Aorta (tissue), 5 donors: Measurements from ENCODE around the gene BICDL2. TPM values are rescaled to one million over a fixed set of nuclear protein-coding genes. Genes with fewer than 3 reads are reported as not detected.

ENCODE experiments used
- ATAC-seq: fragments of 200-7000 bp; cut with Tn5 transposase; one replicate; pipeline ENCODE4 v1.9.1; 2022; ENCODE audit warnings: moderate library complexity; ENCODE audit not compliant: low FRiP score
- DNase-seq, 2 donors: peaks; one replicate each; pipeline ENCODE4 v3.0.0-alpha.2; 2020
- H3K27ac ChIP-seq, 2 donors: one replicate each; pipeline ENCODE4 v1.5.1; 2013; ENCODE audit warnings: low read length in 2 of 2, mild to moderate bottlenecking in 2 of 2, moderate library complexity in 2 of 2, control low read depth in 1 of 2, inconsistent platforms in 1 of 2, low read depth in 1 of 2
- H3K27me3 ChIP-seq, 2 donors: one replicate each; pipeline ENCODE4 v1.6.1; 2013; ENCODE audit warnings: control low read depth in 1 of 2, low read length in 1 of 2, mild to moderate bottlenecking in 1 of 2, moderate library complexity in 1 of 2; ENCODE audit not compliant: insufficient read depth in 2 of 2, control insufficient read depth in 1 of 2
- H3K36me3 ChIP-seq, 2 donors: one replicate each; pipeline ENCODE4 v1.6.1; 2013; ENCODE audit warnings: control low read depth in 1 of 2, low read length in 1 of 2, mild to moderate bottlenecking in 1 of 2; ENCODE audit not compliant: insufficient read depth in 2 of 2, control insufficient read depth in 1 of 2
- H3K4me1 ChIP-seq, 2 donors: one replicate each; pipeline ENCODE4 v1.6.1; 2013; ENCODE audit warnings: low read length in 2 of 2, control low read depth in 1 of 2, mild to moderate bottlenecking in 1 of 2, moderate library complexity in 1 of 2; ENCODE audit not compliant: insufficient read depth in 2 of 2, control insufficient read depth in 1 of 2
- H3K4me3 ChIP-seq, 2 donors: one replicate each; pipeline ENCODE4 v1.5.1; 2013; ENCODE audit warnings: low read length in 2 of 2, control low read depth in 1 of 2, mild to moderate bottlenecking in 1 of 2
- H3K9me3 ChIP-seq: one replicate; pipeline ENCODE4 v1.6.1; 2013; ENCODE audit warnings: mild to moderate bottlenecking, low read length; ENCODE audit not compliant: control insufficient read depth
- WGBS, 2 donors: extraction: QIAGEN DNeasy Blood & Tissue Kit; methylation state at CpG; one replicate each; pipeline ENCODE4 v1.1.7; 2013; 5-methylcytosine and 5-hydroxymethylcytosine counted together
- intact Hi-C, 2 donors: fragments of 100-400 bp; cut with DNase I; formaldehyde crosslinking; loops; one replicate each; pipeline versions ENCODE4 v1.14.2 to v1.15.0; 2022
- polyA plus RNA-seq, 2 donors: library from polyadenylated mRNA; stranded (reverse); fragments of 200-250 nt; gene quantifications; one replicate each; pipeline ENCODE4 v1.2.3, GENCODE V29; 2013
- total RNA-seq, 2 donors: library from RNA; stranded (reverse); fragmentation: NEBNext Ultra II Directional; extraction: Animal tissue kit (Norgen Biotek cat#: 25700); gene quantifications; one replicate each; pipeline ENCODE4 v1.2.1, GENCODE V29; 2021
- donor health status: healthy with polysubstance abuse.
- donor health status: Bipolar disorder and iron deficiency.
- donor health status: DM: no; HTN: no; CAD: no.
- donor health status: DM: no; HTN: no; CAD: no.
- donor health status: DM: yes; HTN: yes; CAD: no.

The BICDL2 gene
- total and polyA plus RNA-seq, 4 donors: 0.05 to 3.6 (median 0.14) TPM

DNA sequence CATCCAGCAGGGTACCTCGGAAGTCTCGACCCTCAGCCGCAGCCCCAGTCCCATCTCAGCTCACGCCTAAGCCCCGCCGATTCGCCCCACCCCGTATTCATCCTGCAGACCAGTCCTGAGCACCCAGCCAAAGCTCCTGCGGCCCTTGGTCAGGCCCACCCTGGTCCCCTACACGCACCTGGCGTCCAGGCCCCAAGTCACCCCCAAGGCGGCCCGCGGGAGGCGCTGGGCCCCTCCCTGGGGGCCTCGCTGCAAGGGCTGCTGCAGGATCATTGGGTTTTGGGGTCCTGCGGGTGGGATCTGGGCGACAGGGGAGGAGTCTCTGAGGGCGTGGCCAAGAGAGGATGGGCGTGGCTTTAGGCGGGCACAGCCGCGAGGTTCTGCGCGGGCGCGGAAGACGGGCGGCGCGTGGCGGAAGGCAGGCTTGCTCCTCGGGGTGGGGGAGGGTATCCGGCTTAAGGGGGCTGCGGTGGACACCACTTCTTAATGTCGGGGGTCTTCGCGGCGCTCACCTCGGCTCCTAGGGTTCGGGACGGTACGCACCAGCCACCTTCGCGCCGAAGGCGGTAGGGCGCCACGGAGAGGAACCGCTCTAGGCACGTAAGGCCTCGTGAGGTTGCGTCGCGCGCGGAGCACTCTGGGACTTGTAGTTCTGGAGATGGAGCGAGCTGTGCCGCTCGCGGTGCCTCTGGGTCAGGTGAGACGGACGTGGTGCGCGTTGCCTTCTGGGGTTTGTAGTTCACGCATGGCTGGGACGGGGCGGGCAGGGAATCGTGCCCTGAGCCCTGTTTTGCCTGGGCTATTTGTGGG is 12.9 kb downstream of the BICDL2 start, which contains the start of the genes HCFC1R1 and THOC6:
Gene HCFC1R1, minus strand, starts transcription at position 274 of the 810 bp plus-strand sequence. Its CDS starts 1 bp downstream, at position 273.
Gene THOC6, plus strand, starts transcription at position 367 of the 810 bp plus-strand sequence. Its CDS starts 292 bp downstream, at position 659.
- Histone ChIP-seq H3K36me3 (peaks cover 0 to 1% of the 10 kb centered on the region in 2 donors), H3K27ac (peak within 1 kb of the TSS; percentile 96 to 98), H3K4me1 (no peaks in the 10 kb centered on the region), H3K4me3 (peak within 1 kb of the TSS; percentile 54 to 86), H3K27me3 (peaks cover 0 to 2% of the 10 kb centered on the region in 2 donors), H3K9me3 (no peaks in the 10 kb centered on the region)
- ATAC-seq (peak; percentile 86), DNase-seq (peak; percentile 99)
- intact Hi-C loops: no loop called here
- WGBS, 2 donors: 0 to 1% methylated on average over 69 of the region's 69 CpGs

DNA sequence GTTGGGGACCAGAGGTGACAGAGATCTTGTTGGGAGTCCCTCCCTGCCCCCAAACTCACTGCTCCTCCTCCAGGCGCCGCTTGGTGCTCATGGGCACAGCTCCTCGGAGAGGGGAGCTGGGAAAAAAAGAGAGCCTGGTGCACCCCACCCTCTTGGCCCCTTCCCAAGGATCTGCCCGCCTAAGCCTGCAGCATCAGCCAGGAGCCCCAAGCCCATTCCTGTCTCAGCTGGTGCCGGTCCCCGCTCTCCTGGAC is 13.4 kb downstream of the BICDL2 start:
- peaks cover 0 to 2% of the 10 kb centered on the region in 2 donors for H3K27me3 ChIP-seq
- WGBS, 2 donors: 0 to 3% methylated on average over 3 to 6 of the region's 6 CpGs
- intact Hi-C loops: no loop called here
- no peaks in the 10 kb centered on the region for H3K4me1 ChIP-seq
- DNase-seq (peak in 1 of 2 donors; percentile 82), ATAC-seq (peak; percentile 0)
- peak overlapping the region; percentile 54 to 86 for H3K4me3 ChIP-seq
- H3K9me3 ChIP-seq: no peaks in the 10 kb centered on the region
- peak overlapping the region; percentile 96 to 98 for H3K27ac ChIP-seq
- H3K36me3 ChIP-seq: peaks cover 0 to 1% of the 10 kb centered on the region in 2 donors

DNA sequence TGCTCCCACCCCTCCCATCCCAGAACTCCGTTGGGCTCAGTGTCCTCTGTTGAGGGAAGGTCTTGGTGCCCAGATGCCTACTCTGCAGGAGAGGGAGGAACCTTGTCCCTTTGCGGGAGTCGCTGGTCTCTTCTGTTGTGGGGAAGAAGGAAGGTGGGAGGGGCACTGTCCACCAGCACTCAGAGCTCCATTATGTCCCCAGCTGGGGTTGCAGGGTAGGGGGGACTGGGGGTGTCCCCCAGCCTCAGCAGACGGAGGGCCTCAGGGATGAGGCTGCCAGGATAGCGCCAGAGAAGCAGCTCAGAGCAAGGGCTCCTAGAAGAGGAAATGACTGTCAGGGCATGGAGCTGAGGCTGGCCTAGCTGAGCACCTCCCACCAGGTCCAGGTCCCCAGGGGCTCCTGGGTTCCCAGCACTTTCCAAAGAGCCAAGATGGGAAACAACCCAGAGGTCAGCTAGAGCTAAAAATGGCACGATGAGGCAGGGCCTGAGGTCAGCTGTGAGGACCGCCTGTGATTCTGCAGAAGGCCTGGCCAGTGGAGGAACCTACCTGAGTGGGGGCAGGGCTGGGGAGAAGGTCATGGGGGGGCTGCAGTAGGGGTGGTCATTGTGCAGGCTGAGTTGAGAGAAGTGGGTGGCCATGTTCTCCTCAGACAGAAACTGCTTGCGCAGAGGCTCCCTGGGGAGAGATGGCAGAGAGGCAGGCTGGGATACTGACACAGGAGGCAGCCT is 13.9 kb downstream of the BICDL2 start:
- Histone ChIP-seq H3K4me3 (peak overlapping the region; percentile 54 to 86), H3K27ac (peak overlapping the region; percentile 96 to 98), H3K36me3 (peaks cover 0 to 1% of the 10 kb centered on the region in 2 donors), H3K27me3 (peaks cover 0 to 2% of the 10 kb centered on the region in 2 donors), H3K4me1 (no peaks in the 10 kb centered on the region), H3K9me3 (no peaks in the 10 kb centered on the region)
- DNase-seq (peak; percentile 84 to 91), ATAC-seq (peak; percentile 8)
- WGBS, 2 donors: 2 to 4% methylated on average over 8 of the region's 8 CpGs
- intact Hi-C loops: no loop called here

DNA sequence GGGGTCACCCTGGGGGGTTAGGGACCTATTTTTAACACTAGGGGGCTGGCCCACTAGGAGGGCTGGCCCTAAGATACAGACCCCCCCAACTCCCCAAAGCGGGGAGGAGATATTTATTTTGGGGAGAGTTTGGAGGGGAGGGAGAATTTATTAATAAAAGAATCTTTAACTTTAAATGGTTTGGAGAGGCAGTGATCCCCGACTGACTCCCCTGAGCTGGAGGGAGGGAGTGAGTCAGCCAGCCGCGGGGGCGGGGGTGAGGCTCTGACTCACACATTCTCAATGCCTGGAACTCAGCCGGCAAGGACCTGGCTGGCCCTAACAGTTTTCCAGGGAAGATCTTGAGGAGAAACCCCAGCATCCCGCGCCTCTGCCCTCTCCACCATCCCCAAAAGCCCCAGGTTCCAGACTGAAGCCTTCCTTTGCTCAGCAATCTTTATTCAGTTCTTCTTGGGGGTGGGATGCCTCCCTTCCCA is 14.5 kb downstream of the BICDL2 start:
- peak; percentile 79 for ATAC-seq
- Histone ChIP-seq H3K27me3 (peaks cover 0 to 2% of the 10 kb centered on the region in 2 donors), H3K9me3 (no peaks in the 10 kb centered on the region), H3K36me3 (no peaks in the 10 kb centered on the region), H3K27ac (peak overlapping the region; percentile 96 to 98), H3K4me3 (peak overlapping the region; percentile 71 to 82), H3K4me1 (no peaks in the 10 kb centered on the region)
- peak; percentile 95 to 97 for DNase-seq
- intact Hi-C loops: no loop called here
- 2% methylated on average over 8 of the region's 8 CpGs for WGBS, 2 donors

DNA sequence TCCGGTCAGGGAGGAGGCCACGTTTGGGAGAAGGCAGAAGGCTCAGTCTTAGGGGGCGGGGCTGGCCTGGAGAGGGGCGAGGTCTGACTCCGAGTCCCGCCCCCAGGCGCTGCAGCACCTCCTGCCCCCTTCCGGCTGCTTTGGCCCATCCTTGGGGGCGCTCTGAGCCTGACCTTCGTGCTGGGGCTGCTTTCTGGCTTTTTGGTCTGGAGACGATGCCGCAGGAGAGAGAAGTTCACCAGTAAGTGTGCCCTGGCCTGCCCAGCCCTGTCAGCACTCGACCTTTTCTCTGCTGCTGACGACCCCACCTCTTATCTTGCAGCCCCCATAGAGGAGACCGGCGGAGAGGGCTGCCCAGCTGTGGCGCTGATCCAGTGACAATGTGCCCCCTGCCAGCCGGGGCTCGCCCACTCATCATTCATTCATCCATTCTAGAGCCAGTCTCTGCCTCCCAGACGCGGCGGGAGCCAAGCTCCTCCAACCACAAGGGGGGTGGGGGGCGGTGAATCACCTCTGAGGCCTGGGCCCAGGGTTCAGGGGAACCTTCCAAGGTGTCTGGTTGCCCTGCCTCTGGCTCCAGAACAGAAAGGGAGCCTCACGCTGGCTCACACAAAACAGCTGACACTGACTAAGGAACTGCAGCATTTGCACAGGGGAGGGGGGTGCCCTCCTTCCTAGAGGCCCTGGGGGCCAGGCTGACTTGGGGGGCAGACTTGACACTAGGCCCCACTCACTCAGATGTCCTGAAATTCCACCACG is 15.1 kb downstream of the BICDL2 start:
- 0 to 1% methylated on average over 23 to 25 of the region's 25 CpGs for WGBS, 2 donors
- ATAC-seq (peak; percentile 64), DNase-seq (peak; percentile 92 to 96)
- intact Hi-C loops: loop anchor here in 1 of 2 donors (2.0 kb wide), 1 partner anchor 261 kb away; the partner anchor contains the start of gene ZNF263
- Histone ChIP-seq H3K9me3 (no peaks in the 10 kb centered on the region), H3K27ac (peak overlapping the region; percentile 88 to 98), H3K4me3 (peak overlapping the region; percentile 71 to 82), H3K27me3 (peaks cover 0 to 2% of the 10 kb centered on the region in 2 donors), H3K36me3 (no peaks in the 10 kb centered on the region), H3K4me1 (no peaks in the 10 kb centered on the region)

DNA sequence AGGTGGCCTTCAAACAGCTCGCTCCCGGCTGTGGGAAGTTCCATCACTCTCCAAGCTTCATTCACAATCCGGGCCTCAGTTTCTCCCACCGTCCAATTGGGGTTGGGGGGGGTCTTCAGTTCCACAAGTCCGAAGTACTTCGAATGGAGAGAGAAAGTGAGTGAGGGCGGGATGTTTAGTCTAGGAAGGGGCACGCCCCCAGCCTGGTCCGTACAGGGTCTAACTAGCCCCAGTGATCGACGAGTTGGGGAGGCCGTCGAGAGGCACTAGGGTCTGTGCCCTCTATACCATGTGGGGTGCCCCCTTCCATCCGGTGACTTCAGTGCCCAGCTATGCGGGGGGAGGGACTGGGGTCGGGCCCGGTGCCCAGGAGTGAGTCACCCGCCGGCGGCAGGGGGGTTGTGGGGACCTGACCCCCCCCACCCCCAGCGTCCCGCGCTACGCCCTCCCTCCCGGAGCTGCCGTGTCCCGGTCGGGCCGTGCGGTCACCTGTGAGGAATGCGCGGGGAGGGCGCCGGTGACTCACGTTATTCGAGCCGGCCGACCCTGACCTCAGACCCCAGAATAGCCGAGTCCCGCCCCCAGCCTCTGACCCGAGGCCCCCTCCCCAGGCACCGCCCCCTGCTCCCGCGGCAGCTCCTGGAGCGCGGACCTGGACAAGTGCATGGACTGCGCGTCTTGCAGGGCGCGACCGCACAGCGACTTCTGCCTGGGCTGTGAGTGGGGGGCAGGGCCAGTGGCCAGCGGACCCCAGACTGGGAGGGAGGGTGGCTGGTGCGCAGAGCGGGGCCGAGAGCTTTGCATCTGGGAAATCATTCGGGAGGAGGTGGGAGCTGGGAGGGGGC is 15.9 kb downstream of the BICDL2 start:
- ATAC-seq (peak; percentile 68), DNase-seq (peak; percentile 91 to 98)
- no peaks in the 10 kb centered on the region for H3K9me3 ChIP-seq
- peaks cover 0 to 2% of the 10 kb centered on the region in 2 donors for H3K27me3 ChIP-seq
- H3K4me3 ChIP-seq: peak overlapping the region; percentile 71 to 87
- intact Hi-C loops: loop anchor here in 1 of 2 donors (2.0 kb wide), 1 partner anchor 262 kb away; the partner anchor contains the start of gene ZNF263
- peak overlapping the region; percentile 93 to 98 for H3K27ac ChIP-seq
- H3K4me1 ChIP-seq: no peaks in the 10 kb centered on the region
- no peaks in the 10 kb centered on the region for H3K36me3 ChIP-seq
- WGBS, 2 donors: 0 to 1% methylated on average over 45 to 57 of the region's 57 CpGs

DNA sequence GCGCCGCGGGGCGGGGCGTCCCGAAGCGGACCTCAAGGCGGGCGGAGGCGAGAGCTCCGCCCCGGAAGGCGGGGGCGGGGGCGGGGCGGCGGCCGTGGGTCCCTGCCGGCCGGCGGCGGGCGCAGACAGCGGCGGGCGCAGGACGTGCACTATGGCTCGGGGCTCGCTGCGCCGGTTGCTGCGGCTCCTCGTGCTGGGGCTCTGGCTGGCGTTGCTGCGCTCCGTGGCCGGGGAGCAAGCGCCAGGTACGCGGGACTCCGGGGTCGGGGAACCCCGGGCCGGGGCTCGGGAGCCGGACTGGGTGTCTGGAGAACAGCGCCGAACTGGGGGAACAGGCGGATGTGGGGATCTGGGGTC is 16.5 kb downstream of the BICDL2 start, which contains the start of gene TNFRSF12A:
Gene TNFRSF12A, plus strand, starts transcription at position 122 of the 357 bp plus-strand sequence. Its CDS starts 30 bp downstream, at position 152.
- no peaks in the 10 kb centered on the region for H3K4me1 ChIP-seq
- peaks cover 0 to 2% of the 10 kb centered on the region in 2 donors for H3K27me3 ChIP-seq
- H3K4me3 ChIP-seq: peak within 1 kb of the TSS; percentile 71 to 87
- no peaks in the 10 kb centered on the region for H3K36me3 ChIP-seq
- DNase-seq (peak; percentile 85 to 94), ATAC-seq (peak; percentile 36)
- 1% methylated on average over 36 to 49 of the region's 49 CpGs for WGBS, 2 donors
- intact Hi-C loops: loop anchor here in 1 of 2 donors (2.0 kb wide), 1 partner anchor 263 kb away; the partner anchor contains the start of gene ZNF263
- peak within 1 kb of the TSS; percentile 93 to 98 for H3K27ac ChIP-seq
- no peaks in the 10 kb centered on the region for H3K9me3 ChIP-seq
